Neural cell (in vitro differentiated cells): ENCODE measurements around the gene SZT2. TPM values are rescaled to one million over a fixed set of nuclear protein-coding genes. Genes with fewer than 3 reads are reported as not detected.

Experiments used
- H2AFZ ChIP-seq: fragments of 200-600, 300-800 bp; sonication (generic), shearing (Covaris generic); 2 replicates; pipeline ENCODE4 v1.6.0; 2014; ENCODE audit warnings: low read depth, mild to moderate bottlenecking, antibody characterized with exemption, low read length, moderate library complexity
- H3F3A ChIP-seq: fragments of 200-600 bp; shearing (Covaris generic); 2 replicates; pipeline ENCODE4 v1.6.1; 2016; ENCODE audit warnings: mild to moderate bottlenecking, moderate library complexity, mixed read lengths, antibody characterized with exemption, low read length; ENCODE audit not compliant: insufficient read depth, poor library complexity, severe bottlenecking
- H3K27ac ChIP-seq: fragments of 200-600, 300-800 bp; sonication (generic), shearing (Covaris generic); 2 replicates; pipeline ENCODE4 v1.5.1; 2014; ENCODE audit warnings: mild to moderate bottlenecking, low read length, moderate library complexity
- H3K27me3 ChIP-seq: fragments of 300-800, 200-600 bp; sonication (generic), shearing (Covaris generic); 2 replicates; pipeline ENCODE4 v1.6.0; 2014; ENCODE audit warnings: mild to moderate bottlenecking, low read depth, low read length, moderate library complexity; ENCODE audit not compliant: insufficient read depth
- H3K36me3 ChIP-seq: fragments of 300-800, 200-600 bp; sonication (generic), shearing (Covaris generic); 2 replicates; pipeline ENCODE4 v1.5.1; 2014; ENCODE audit warnings: mild to moderate bottlenecking, antibody characterized with exemption, low read length, moderate library complexity; ENCODE audit not compliant: insufficient read depth
- H3K4me2 ChIP-seq: fragments of 300-800, 200-600 bp; sonication (generic), shearing (Covaris generic); 2 replicates; pipeline ENCODE4 v1.6.0; 2014; ENCODE audit warnings: mild to moderate bottlenecking, low read length
- H3K4me3 ChIP-seq: fragments of 300-800, 200-600 bp; sonication (generic), shearing (Covaris generic); 2 replicates; pipeline ENCODE4 v1.5.1; 2014; ENCODE audit warnings: mild to moderate bottlenecking, low read length, moderate library complexity
- H3K79me2 ChIP-seq: fragments of 200-600 bp; shearing (Covaris generic); replicated peaks from 2 replicates; pipeline ENCODE4 v1.6.0; 2014; ENCODE audit warnings: mild to moderate bottlenecking, low read length, moderate library complexity; ENCODE audit not compliant: insufficient read depth
- H3K9ac ChIP-seq: fragments of 300-800, 200-600 bp; sonication (generic), shearing (Covaris generic); 2 replicates; pipeline ENCODE4 v1.6.1; 2016; ENCODE audit warnings: mild to moderate bottlenecking, low read length, mixed read lengths
- H3K9me2 ChIP-seq: fragments of 200-600 bp; shearing (Covaris generic); 2 replicates; pipeline ENCODE4 v1.6.1; 2016; ENCODE audit warnings: mild to moderate bottlenecking, low read length, mixed read lengths; ENCODE audit not compliant: insufficient read depth
- H3K9me3 ChIP-seq: fragments of 200-600, 300-800 bp; sonication (generic), shearing (Covaris generic); 2 replicates; pipeline ENCODE4 v1.6.1; 2016; ENCODE audit warnings: mild to moderate bottlenecking, mixed run types, low read length, moderate library complexity, mixed read lengths
- H4K20me1 ChIP-seq: fragments of 200-600 bp; shearing (Covaris generic); 2 replicates; pipeline ENCODE4 v1.6.1; 2016; ENCODE audit warnings: mild to moderate bottlenecking, mixed run types; ENCODE audit not compliant: insufficient read depth
- CTCF ChIP-seq: fragments of 450-650 bp; IDR thresholded peaks from 2 replicates; pipeline ENCODE4 v1.5.1; 2014; ENCODE audit warnings: antibody characterized with exemption, mild to moderate bottlenecking, moderate library complexity; ENCODE audit not compliant: poor library complexity, severe bottlenecking
- EP300 ChIP-seq: fragments of 450-650 bp; conservative IDR thresholded peaks from 2 replicates; pipeline ENCODE4 v1.6.1; 2014; ENCODE audit warnings: antibody characterized with exemption, mild to moderate bottlenecking, moderate library complexity; ENCODE audit not compliant: poor library complexity, severe bottlenecking
- EZH2 ChIP-seq: fragments of 200-600, 300-800 bp; shearing (Covaris generic), sonication (generic); IDR thresholded peaks from 2 replicates; pipeline ENCODE4 v1.6.1; 2014; ENCODE audit warnings: antibody characterized with exemption, low read length, borderline replicate concordance, mild to moderate bottlenecking; ENCODE audit not compliant: insufficient read depth, poor library complexity, severe bottlenecking
- MXI1 ChIP-seq: fragments of 450-650 bp; conservative IDR thresholded peaks from 2 replicates; pipeline ENCODE4 v1.6.1; 2014; ENCODE audit warnings: antibody characterized with exemption, mild to moderate bottlenecking; ENCODE audit not compliant: poor library complexity, severe bottlenecking
- POLR2AphosphoS5 ChIP-seq: IDR thresholded peaks from 2 replicates; pipeline ENCODE4 v1.6.1; 2012
- RAD21 ChIP-seq: fragments of 450-650 bp; conservative IDR thresholded peaks from 2 replicates; pipeline ENCODE4 v1.6.1; 2014; ENCODE audit warnings: antibody characterized with exemption, mild to moderate bottlenecking, moderate library complexity
- REST ChIP-seq: IDR thresholded peaks from 2 replicates; pipeline ENCODE4 v1.6.1; 2012; ENCODE audit warnings: borderline replicate concordance
- SMC3 ChIP-seq: fragments of 450-650 bp; conservative IDR thresholded peaks from 2 replicates; pipeline ENCODE4 v1.6.1; 2014; ENCODE audit warnings: antibody characterized with exemption, mild to moderate bottlenecking, moderate library complexity; ENCODE audit not compliant: poor library complexity
- TAF1 ChIP-seq: IDR thresholded peaks from 2 replicates; pipeline ENCODE4 v1.6.1; 2012; ENCODE audit warnings: low read depth
- polyA plus RNA-seq: library from polyadenylated mRNA; depleted of rRNA; stranded (reverse); fragments of >200 nt; gene quantifications from 2 replicates; pipeline ENCODE4 v1.2.3, GENCODE V29; 2014

Gene SZT2
- polyA plus RNA-seq, 1 donor from 2014 or later, result 6.6 TPM

GRCh38 chr1:43449708-43450069, 60.0 kb downstream of the SZT2 start:
- no peaks in the 10 kb centered on the region for H3K79me2 ChIP-seq
- no peak overlapping the region for H3K4me2 ChIP-seq
- H3K9ac ChIP-seq, result no peak overlapping the region
- H3K9me2 ChIP-seq, result no peaks in the 10 kb centered on the region
- no peaks in the 10 kb centered on the region for H3F3A ChIP-seq
- H3K27me3 ChIP-seq, result no peaks in the 10 kb centered on the region
- H3K9me3 ChIP-seq, result no peaks in the 10 kb centered on the region
- H3K4me3 ChIP-seq, result no peak overlapping the region
- H2AFZ ChIP-seq, result no peak overlapping the region
- no peak overlapping the region for H3K27ac ChIP-seq
- TF ChIP-seq SMC3, result no peak
- TF ChIP-seq POLR2AphosphoS5, result no peak
- TF ChIP-seq REST, result no peak
- TF ChIP-seq RAD21, result no peak
- no peak for TF ChIP-seq MXI1
- no peak for TF ChIP-seq CTCF
- TF ChIP-seq EP300, result no peak
- no peak for TF ChIP-seq TAF1
- TF ChIP-seq EZH2, result no peak
- H3K36me3 ChIP-seq, result peaks cover 4% of the 10 kb centered on the region
- no peaks in the 10 kb centered on the region for H4K20me1 ChIP-seq

- Histone ChIP-seq H3K36me3 (peaks cover 4% of the 10 kb centered on the region), H3K27ac (no peak overlapping the region), H3K9me3 (no peaks in the 10 kb centered on the region), H3K4me2 (no peak overlapping the region), H4K20me1 (no peaks in the 10 kb centered on the region), H3K4me3 (no peak overlapping the region), H3F3A (no peaks in the 10 kb centered on the region), H3K9ac (no peak overlapping the region), H3K79me2 (no peaks in the 10 kb centered on the region), H3K27me3 (no peaks in the 10 kb centered on the region), H3K9me2 (no peaks in the 10 kb centered on the region), H2AFZ (no peak overlapping the region)
- no peak for TF ChIP-seq RAD21
- no peak for TF ChIP-seq CTCF
- TF ChIP-seq EP300, result no peak
- TF ChIP-seq SMC3, result no peak
- TF ChIP-seq MXI1, result no peak
- no peak for TF ChIP-seq REST
Measured at GRCh38 chr1:43450251-43450941, 60.7 kb downstream of the SZT2 start.
